Esophagus squamous epithelium (tissue), 4 donors: ENCODE data around the gene CYP17A1.

ENCODE experiments used
- POLR2A ChIP-seq, 4 donors: fragments of 450-650 bp; IDR thresholded peaks; one replicate each; pipeline ENCODE4 v1.6.1; 2017; ENCODE audit warnings: antibody characterized with exemption in 4 of 4, mild to moderate bottlenecking in 4 of 4, moderate library complexity in 3 of 4
- TF ChIP-seq, protein P1 (sequence below), 6 experiments: fragments of 450-650 bp in 4 of 6; fragments of 200-600 bp in 2 of 6; sonication (generic) in 2 of 6; IDR thresholded peaks; one replicate each; pipeline ENCODE4 v1.5.1; 2016 to 2019; ENCODE audit warnings: antibody characterized with exemption in 6 of 6, mild to moderate bottlenecking in 4 of 6, moderate library complexity in 4 of 6

DNA sequence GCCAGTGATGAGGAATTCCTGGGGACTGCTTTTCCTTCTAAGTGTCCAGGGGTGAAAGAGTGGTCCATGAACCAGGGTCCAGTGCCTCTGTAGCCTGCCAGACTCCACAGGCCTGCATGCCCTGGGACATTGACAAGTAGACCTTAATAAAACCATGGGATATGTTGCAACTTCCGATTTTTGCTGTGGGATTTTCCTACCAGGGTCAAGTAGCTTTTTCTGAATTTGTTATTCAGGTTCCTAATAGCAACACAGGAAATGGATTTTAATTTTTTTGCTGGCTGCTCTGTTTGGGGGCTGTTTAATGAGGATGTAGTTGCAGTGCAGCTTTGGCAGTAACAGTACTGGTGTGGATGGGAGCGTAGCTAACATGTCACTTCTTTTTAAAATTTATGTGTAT lies 51.4 kb downstream of the CYP17A1 start:
- TF ChIP-seq POLR2A (IDR thresholded peaks at IDR 0.05): no peak
- TF ChIP-seq, protein P1, sequence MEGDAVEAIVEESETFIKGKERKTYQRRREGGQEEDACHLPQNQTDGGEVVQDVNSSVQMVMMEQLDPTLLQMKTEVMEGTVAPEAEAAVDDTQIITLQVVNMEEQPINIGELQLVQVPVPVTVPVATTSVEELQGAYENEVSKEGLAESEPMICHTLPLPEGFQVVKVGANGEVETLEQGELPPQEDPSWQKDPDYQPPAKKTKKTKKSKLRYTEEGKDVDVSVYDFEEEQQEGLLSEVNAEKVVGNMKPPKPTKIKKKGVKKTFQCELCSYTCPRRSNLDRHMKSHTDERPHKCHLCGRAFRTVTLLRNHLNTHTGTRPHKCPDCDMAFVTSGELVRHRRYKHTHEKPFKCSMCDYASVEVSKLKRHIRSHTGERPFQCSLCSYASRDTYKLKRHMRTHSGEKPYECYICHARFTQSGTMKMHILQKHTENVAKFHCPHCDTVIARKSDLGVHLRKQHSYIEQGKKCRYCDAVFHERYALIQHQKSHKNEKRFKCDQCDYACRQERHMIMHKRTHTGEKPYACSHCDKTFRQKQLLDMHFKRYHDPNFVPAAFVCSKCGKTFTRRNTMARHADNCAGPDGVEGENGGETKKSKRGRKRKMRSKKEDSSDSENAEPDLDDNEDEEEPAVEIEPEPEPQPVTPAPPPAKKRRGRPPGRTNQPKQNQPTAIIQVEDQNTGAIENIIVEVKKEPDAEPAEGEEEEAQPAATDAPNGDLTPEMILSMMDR (IDR thresholded peaks at IDR 0.05): no peak
